ENCODE data around the gene ADRB2.
A peak's percentile ranks its signal among the peaks of the same experiment; 100 is the strongest.

Gene ADRB2

GRCh38 chr5:148828511-148829247 is 2.3 kb downstream of the ADRB2 start:
- H3K27ac ChIP-seq, result peak overlapping the region; percentile 83
- TF ChIP-seq, protein P1, sequence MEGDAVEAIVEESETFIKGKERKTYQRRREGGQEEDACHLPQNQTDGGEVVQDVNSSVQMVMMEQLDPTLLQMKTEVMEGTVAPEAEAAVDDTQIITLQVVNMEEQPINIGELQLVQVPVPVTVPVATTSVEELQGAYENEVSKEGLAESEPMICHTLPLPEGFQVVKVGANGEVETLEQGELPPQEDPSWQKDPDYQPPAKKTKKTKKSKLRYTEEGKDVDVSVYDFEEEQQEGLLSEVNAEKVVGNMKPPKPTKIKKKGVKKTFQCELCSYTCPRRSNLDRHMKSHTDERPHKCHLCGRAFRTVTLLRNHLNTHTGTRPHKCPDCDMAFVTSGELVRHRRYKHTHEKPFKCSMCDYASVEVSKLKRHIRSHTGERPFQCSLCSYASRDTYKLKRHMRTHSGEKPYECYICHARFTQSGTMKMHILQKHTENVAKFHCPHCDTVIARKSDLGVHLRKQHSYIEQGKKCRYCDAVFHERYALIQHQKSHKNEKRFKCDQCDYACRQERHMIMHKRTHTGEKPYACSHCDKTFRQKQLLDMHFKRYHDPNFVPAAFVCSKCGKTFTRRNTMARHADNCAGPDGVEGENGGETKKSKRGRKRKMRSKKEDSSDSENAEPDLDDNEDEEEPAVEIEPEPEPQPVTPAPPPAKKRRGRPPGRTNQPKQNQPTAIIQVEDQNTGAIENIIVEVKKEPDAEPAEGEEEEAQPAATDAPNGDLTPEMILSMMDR (IDR thresholded peaks at IDR 0.05), result no peak
- H3K27me3 ChIP-seq (ENCODE audit: control insufficient read depth, insufficient read depth, low read length), result no peaks in the 10 kb centered on the region
- H2AFZ ChIP-seq, result peak overlapping the region; percentile 43
- H3K4me3 ChIP-seq (ENCODE audit: low read depth, low read length), result peak overlapping the region; percentile 55
- no peak overlapping the region for H3K9ac ChIP-seq
- peaks cover 11% of the 10 kb centered on the region for H3K79me2 ChIP-seq
- peak overlapping the region; percentile 54 for H3K4me2 ChIP-seq (ENCODE audit: low read length)
- H3K36me3 ChIP-seq (ENCODE audit: control insufficient read depth, insufficient read depth, low read length), result no peaks in the 10 kb centered on the region
- peaks cover 46% of the 10 kb centered on the region for H3K4me1 ChIP-seq
- H3K9me3 ChIP-seq (ENCODE audit: control insufficient read depth, low read length), result no peaks in the 10 kb centered on the region

DNA sequence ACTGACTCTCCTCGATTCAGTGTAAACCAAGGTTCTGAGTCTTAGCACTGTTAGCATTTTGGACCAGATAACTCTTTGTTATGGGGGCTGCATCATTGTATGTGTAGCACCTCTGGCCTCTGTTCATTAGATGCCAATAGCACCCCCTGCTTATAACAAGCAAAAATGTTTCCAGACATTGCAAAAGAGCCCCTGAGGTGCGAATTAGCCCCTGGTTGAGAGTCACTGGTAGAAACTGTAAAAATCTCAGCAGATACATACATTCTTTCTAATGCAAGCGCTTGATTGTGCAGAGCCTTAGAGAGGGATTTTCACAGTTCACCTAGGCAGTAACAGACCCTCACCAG is 2.8 kb downstream of the ADRB2 start:
- Histone ChIP-seq H3K79me2 (peaks cover 11% of the 10 kb centered on the region), H3K27ac (peak overlapping the region; percentile 83), H3K36me3 (ENCODE audit: control insufficient read depth, insufficient read depth, low read length) (no peaks in the 10 kb centered on the region), H3K4me1 (peaks cover 46% of the 10 kb centered on the region), H3K4me3 (ENCODE audit: low read depth, low read length) (peak overlapping the region; percentile 55), H2AFZ (peak overlapping the region; percentile 56), H3K4me2 (ENCODE audit: low read length) (peak overlapping the region; percentile 55), H3K27me3 (ENCODE audit: control insufficient read depth, insufficient read depth, low read length) (no peaks in the 10 kb centered on the region), H3K9ac (no peak overlapping the region), H3K9me3 (ENCODE audit: control insufficient read depth, low read length) (no peaks in the 10 kb centered on the region)
- TF ChIP-seq, protein P1 (IDR thresholded peaks at IDR 0.05), result no peak

DNA sequence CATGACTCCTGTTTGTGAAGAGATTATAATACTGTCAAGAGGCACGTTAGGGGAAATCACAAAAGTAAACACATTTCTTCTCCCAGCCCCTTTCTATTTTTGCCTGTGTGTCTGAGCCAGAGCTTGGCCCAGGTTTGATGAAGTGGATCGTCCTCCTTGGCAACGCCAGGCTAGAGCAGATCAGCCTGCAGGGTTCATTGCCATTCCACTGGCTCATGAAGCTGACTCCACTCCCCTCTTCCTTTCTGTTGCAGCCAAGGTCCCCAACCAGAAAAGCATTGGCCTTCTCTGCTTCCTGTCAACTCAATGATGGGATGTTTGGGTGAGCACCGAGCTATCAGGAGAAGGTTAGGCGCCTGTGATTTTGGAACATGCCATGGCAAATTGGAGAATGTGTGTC is 3.3 kb downstream of the ADRB2 start:
- TF ChIP-seq, protein P1 (IDR thresholded peaks at IDR 0.05), result no peak
- H3K4me2 ChIP-seq (ENCODE audit: low read length), result peak overlapping the region; percentile 55
- H3K9me3 ChIP-seq (ENCODE audit: control insufficient read depth, low read length), result no peaks in the 10 kb centered on the region
- no peaks in the 10 kb centered on the region for H3K27me3 ChIP-seq (ENCODE audit: control insufficient read depth, insufficient read depth, low read length)
- H3K9ac ChIP-seq, result no peak overlapping the region
- H3K36me3 ChIP-seq (ENCODE audit: control insufficient read depth, insufficient read depth, low read length), result no peaks in the 10 kb centered on the region
- H3K4me1 ChIP-seq, result peaks cover 46% of the 10 kb centered on the region
- peaks cover 11% of the 10 kb centered on the region for H3K79me2 ChIP-seq
- H3K27ac ChIP-seq, result peak overlapping the region; percentile 83
- peak overlapping the region; percentile 56 for H2AFZ ChIP-seq
- peak overlapping the region; percentile 55 for H3K4me3 ChIP-seq (ENCODE audit: low read depth, low read length)

DNA sequence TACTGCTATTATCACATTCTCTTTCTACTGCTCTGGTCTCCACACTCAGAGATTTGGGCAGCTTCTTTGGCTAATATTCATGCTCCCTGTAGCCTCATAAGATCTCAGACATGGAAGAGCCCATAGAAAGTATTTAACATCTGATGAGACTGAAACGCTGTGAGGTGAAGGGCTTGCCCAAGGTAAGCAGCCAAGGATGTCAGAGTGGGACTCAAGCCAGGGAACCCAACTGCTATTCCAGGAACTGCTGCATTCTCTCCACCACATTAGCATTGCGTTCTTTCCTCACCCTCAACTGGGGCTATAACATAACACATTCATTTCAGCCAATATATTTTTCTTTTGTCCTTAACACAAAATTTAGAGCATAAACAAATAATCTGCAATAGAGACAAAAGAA is 3.8 kb downstream of the ADRB2 start:
- H3K4me1 ChIP-seq, result peaks cover 44% of the 10 kb centered on the region
- H2AFZ ChIP-seq, result peak overlapping the region; percentile 56
- H3K4me3 ChIP-seq (ENCODE audit: low read depth, low read length), result peak overlapping the region; percentile 55
- H3K36me3 ChIP-seq (ENCODE audit: control insufficient read depth, insufficient read depth, low read length), result no peaks in the 10 kb centered on the region
- H3K9ac ChIP-seq, result no peak overlapping the region
- no peaks in the 10 kb centered on the region for H3K27me3 ChIP-seq (ENCODE audit: control insufficient read depth, insufficient read depth, low read length)
- H3K79me2 ChIP-seq, result peaks cover 11% of the 10 kb centered on the region
- peak overlapping the region; percentile 83 for H3K27ac ChIP-seq
- no peaks in the 10 kb centered on the region for H3K9me3 ChIP-seq (ENCODE audit: control insufficient read depth, low read length)
- H3K4me2 ChIP-seq (ENCODE audit: low read length), result no peak overlapping the region
- TF ChIP-seq, protein P1 (IDR thresholded peaks at IDR 0.05), result no peak

All from parathyroid adenoma (tissue), 2 donors.